Neural cell (in vitro differentiated cells): ENCODE measurements around the gene CCDC30. TPM values are rescaled to one million over a fixed set of nuclear protein-coding genes. Genes with fewer than 3 reads are reported as not detected.

Experiments
- H2AFZ ChIP-seq: fragments of 200-600, 300-800 bp; sonication (generic), shearing (Covaris generic); 2 replicates; pipeline ENCODE4 v1.6.0; 2014; ENCODE audit warnings: low read depth, mild to moderate bottlenecking, antibody characterized with exemption, low read length, moderate library complexity
- H3F3A ChIP-seq: fragments of 200-600 bp; shearing (Covaris generic); 2 replicates; pipeline ENCODE4 v1.6.1; 2016; ENCODE audit warnings: mild to moderate bottlenecking, moderate library complexity, mixed read lengths, antibody characterized with exemption, low read length; ENCODE audit not compliant: insufficient read depth, poor library complexity, severe bottlenecking
- H3K27ac ChIP-seq: fragments of 200-600, 300-800 bp; sonication (generic), shearing (Covaris generic); 2 replicates; pipeline ENCODE4 v1.5.1; 2014; ENCODE audit warnings: mild to moderate bottlenecking, low read length, moderate library complexity
- H3K27me3 ChIP-seq: fragments of 300-800, 200-600 bp; sonication (generic), shearing (Covaris generic); 2 replicates; pipeline ENCODE4 v1.6.0; 2014; ENCODE audit warnings: mild to moderate bottlenecking, low read depth, low read length, moderate library complexity; ENCODE audit not compliant: insufficient read depth
- H3K36me3 ChIP-seq: fragments of 300-800, 200-600 bp; sonication (generic), shearing (Covaris generic); 2 replicates; pipeline ENCODE4 v1.5.1; 2014; ENCODE audit warnings: mild to moderate bottlenecking, antibody characterized with exemption, low read length, moderate library complexity; ENCODE audit not compliant: insufficient read depth
- H3K4me2 ChIP-seq: fragments of 300-800, 200-600 bp; sonication (generic), shearing (Covaris generic); 2 replicates; pipeline ENCODE4 v1.6.0; 2014; ENCODE audit warnings: mild to moderate bottlenecking, low read length
- H3K4me3 ChIP-seq: fragments of 300-800, 200-600 bp; sonication (generic), shearing (Covaris generic); 2 replicates; pipeline ENCODE4 v1.5.1; 2014; ENCODE audit warnings: mild to moderate bottlenecking, low read length, moderate library complexity
- H3K79me2 ChIP-seq: fragments of 200-600 bp; shearing (Covaris generic); replicated peaks from 2 replicates; pipeline ENCODE4 v1.6.0; 2014; ENCODE audit warnings: mild to moderate bottlenecking, low read length, moderate library complexity; ENCODE audit not compliant: insufficient read depth
- H3K9ac ChIP-seq: fragments of 300-800, 200-600 bp; sonication (generic), shearing (Covaris generic); 2 replicates; pipeline ENCODE4 v1.6.1; 2016; ENCODE audit warnings: mild to moderate bottlenecking, low read length, mixed read lengths
- H3K9me2 ChIP-seq: fragments of 200-600 bp; shearing (Covaris generic); 2 replicates; pipeline ENCODE4 v1.6.1; 2016; ENCODE audit warnings: mild to moderate bottlenecking, low read length, mixed read lengths; ENCODE audit not compliant: insufficient read depth
- H3K9me3 ChIP-seq: fragments of 200-600, 300-800 bp; sonication (generic), shearing (Covaris generic); 2 replicates; pipeline ENCODE4 v1.6.1; 2016; ENCODE audit warnings: mild to moderate bottlenecking, mixed run types, low read length, moderate library complexity, mixed read lengths
- H4K20me1 ChIP-seq: fragments of 200-600 bp; shearing (Covaris generic); 2 replicates; pipeline ENCODE4 v1.6.1; 2016; ENCODE audit warnings: mild to moderate bottlenecking, mixed run types; ENCODE audit not compliant: insufficient read depth
- CTCF ChIP-seq: fragments of 450-650 bp; IDR thresholded peaks from 2 replicates; pipeline ENCODE4 v1.5.1; 2014; ENCODE audit warnings: antibody characterized with exemption, mild to moderate bottlenecking, moderate library complexity; ENCODE audit not compliant: poor library complexity, severe bottlenecking
- EP300 ChIP-seq: fragments of 450-650 bp; conservative IDR thresholded peaks from 2 replicates; pipeline ENCODE4 v1.6.1; 2014; ENCODE audit warnings: antibody characterized with exemption, mild to moderate bottlenecking, moderate library complexity; ENCODE audit not compliant: poor library complexity, severe bottlenecking
- EZH2 ChIP-seq: fragments of 200-600, 300-800 bp; shearing (Covaris generic), sonication (generic); IDR thresholded peaks from 2 replicates; pipeline ENCODE4 v1.6.1; 2014; ENCODE audit warnings: antibody characterized with exemption, low read length, borderline replicate concordance, mild to moderate bottlenecking; ENCODE audit not compliant: insufficient read depth, poor library complexity, severe bottlenecking
- MXI1 ChIP-seq: fragments of 450-650 bp; conservative IDR thresholded peaks from 2 replicates; pipeline ENCODE4 v1.6.1; 2014; ENCODE audit warnings: antibody characterized with exemption, mild to moderate bottlenecking; ENCODE audit not compliant: poor library complexity, severe bottlenecking
- POLR2AphosphoS5 ChIP-seq: IDR thresholded peaks from 2 replicates; pipeline ENCODE4 v1.6.1; 2012
- RAD21 ChIP-seq: fragments of 450-650 bp; conservative IDR thresholded peaks from 2 replicates; pipeline ENCODE4 v1.6.1; 2014; ENCODE audit warnings: antibody characterized with exemption, mild to moderate bottlenecking, moderate library complexity
- REST ChIP-seq: IDR thresholded peaks from 2 replicates; pipeline ENCODE4 v1.6.1; 2012; ENCODE audit warnings: borderline replicate concordance
- SMC3 ChIP-seq: fragments of 450-650 bp; conservative IDR thresholded peaks from 2 replicates; pipeline ENCODE4 v1.6.1; 2014; ENCODE audit warnings: antibody characterized with exemption, mild to moderate bottlenecking, moderate library complexity; ENCODE audit not compliant: poor library complexity
- TAF1 ChIP-seq: IDR thresholded peaks from 2 replicates; pipeline ENCODE4 v1.6.1; 2012; ENCODE audit warnings: low read depth
- polyA plus RNA-seq: library from polyadenylated mRNA; depleted of rRNA; stranded (reverse); fragments of >200 nt; gene quantifications from 2 replicates; pipeline ENCODE4 v1.2.3, GENCODE V29; 2014

Gene CCDC30
- polyA plus RNA-seq, 1 donor from 2014 or later = 13.2 TPM

- Histone ChIP-seq H3K9me2 (no peaks in the 10 kb centered on the region), H4K20me1 (no peaks in the 10 kb centered on the region), H2AFZ (no peak overlapping the region), H3K9ac (no peak overlapping the region), H3K9me3 (no peaks in the 10 kb centered on the region), H3F3A (no peaks in the 10 kb centered on the region), H3K4me3 (no peak overlapping the region), H3K27me3 (no peaks in the 10 kb centered on the region), H3K27ac (no peak overlapping the region), H3K36me3 (no peaks in the 10 kb centered on the region), H3K79me2 (no peaks in the 10 kb centered on the region), H3K4me2 (no peak overlapping the region)
- TF ChIP-seq POLR2AphosphoS5 (no peak), TAF1 (no peak), MXI1 (no peak), RAD21 (no peak), SMC3 (no peak), EZH2 (no peak), EP300 (no peak), CTCF (no peak), REST (no peak)
Observed at GRCh38 chr1:42439940-42440339, 23.1 kb upstream of the CCDC30 start.

- Histone ChIP-seq H3K27ac (no peak overlapping the region), H3K4me2 (no peak overlapping the region), H3K9me2 (no peaks in the 10 kb centered on the region), H3F3A (no peaks in the 10 kb centered on the region), H3K79me2 (no peaks in the 10 kb centered on the region), H4K20me1 (no peaks in the 10 kb centered on the region), H3K9me3 (no peaks in the 10 kb centered on the region), H3K36me3 (no peaks in the 10 kb centered on the region), H3K9ac (no peak overlapping the region), H2AFZ (no peak overlapping the region), H3K27me3 (no peaks in the 10 kb centered on the region), H3K4me3 (no peak overlapping the region)
- TF ChIP-seq CTCF = no peak
Observed at GRCh38 chr1:42442662-42443061, 20.4 kb upstream of the CCDC30 start.
